CD4-positive, alpha-beta memory T cell (primary cell): Measurements from ENCODE around the gene OR2T2. TPM values are rescaled to one million over a fixed set of nuclear protein-coding genes. Genes with fewer than 3 reads are reported as not detected.
A peak's percentile ranks its signal among the peaks of the same experiment; 100 is the strongest.
"Not testable (repeated sequence)": the region's sequence is repeated elsewhere in the genome, so short reads cannot be mapped to it uniquely, and the experiment has no call there.

Experiments used
- CTCF ChIA-PET: fragments of 350-600 bp; sonication (Branson Sonifier 250); formaldehyde crosslinking; loops from one replicate; lab custom pipeline; 2021; ENCODE audit warnings: inconsistent platforms; ENCODE audit not compliant: partially characterized antibody; lab: Charles Lee
- POLR2A ChIA-PET: fragments of 350-600 bp; sonication (Branson Sonifier 250); formaldehyde crosslinking; loops from one replicate; lab custom pipeline; 2021; ENCODE audit not compliant: partially characterized antibody; lab: Charles Lee
- DNase-seq, 5 donors: peaks; one replicate each; pipeline versions ENCODE4 v3.0.0 to v3.0.0-alpha.2; 2020 to 2022; ENCODE audit warnings: mixed read lengths in 1 of 5
- H3K27ac ChIP-seq: one replicate; pipeline ENCODE4 v1.7.0; 2013; ENCODE audit warnings: low read depth, low read length
- H3K27me3 ChIP-seq: 2 replicates; pipeline ENCODE4 v1.7.0; 2013; ENCODE audit warnings: mild to moderate bottlenecking, low read length, moderate library complexity; ENCODE audit not compliant: insufficient read depth
- H3K36me3 ChIP-seq: 2 replicates; pipeline ENCODE4 v1.7.0; 2013; ENCODE audit warnings: mild to moderate bottlenecking, low read length, moderate library complexity; ENCODE audit not compliant: insufficient read depth
- H3K4me1 ChIP-seq: 2 replicates; pipeline ENCODE4 v1.7.0; 2013; ENCODE audit warnings: mild to moderate bottlenecking, low read length, moderate library complexity; ENCODE audit not compliant: insufficient read depth
- H3K4me3 ChIP-seq, 2 donors: one replicate each; pipeline ENCODE4 v1.7.0; 2013; ENCODE audit warnings: low read length in 2 of 2, mild to moderate bottlenecking in 1 of 2
- H3K9me3 ChIP-seq, 2 donors: one replicate each; pipeline ENCODE4 v1.7.0; 2013; ENCODE audit warnings: low read length in 2 of 2, control low read depth in 1 of 2; ENCODE audit not compliant: control insufficient read depth in 1 of 2
- H3K27ac Mint-ChIP-seq, 7 donors: one replicate each; pipeline ENCODE4 v1.8.0; 2020 to 2021; ENCODE audit warnings: mixed read lengths in 7 of 7, mild to moderate bottlenecking in 6 of 7, inconsistent platforms in 3 of 7, moderate library complexity in 3 of 7
- H3K27me3 Mint-ChIP-seq, 2 donors: one replicate each; pipeline ENCODE4 v1.8.0; 2020 to 2021; ENCODE audit warnings: mixed read lengths in 2 of 2
- H3K36me3 Mint-ChIP-seq, 2 donors: one replicate each; pipeline ENCODE4 v1.8.0; 2020 to 2021; ENCODE audit warnings: mixed read lengths in 2 of 2, inconsistent platforms in 1 of 2, mild to moderate bottlenecking in 1 of 2
- H3K4me1 Mint-ChIP-seq, 4 donors: one replicate each; pipeline ENCODE4 v1.8.0; 2020 to 2021; ENCODE audit warnings: mixed read lengths in 4 of 4, mild to moderate bottlenecking in 1 of 4
- H3K4me3 Mint-ChIP-seq, 8 donors: one replicate each; pipeline ENCODE4 v1.8.0; 2020 to 2021; ENCODE audit warnings: mixed read lengths in 8 of 8, mild to moderate bottlenecking in 7 of 8, moderate library complexity in 6 of 8, inconsistent platforms in 3 of 8
- H3K9me3 Mint-ChIP-seq, 8 donors: one replicate each; pipeline ENCODE4 v1.8.0; 2020 to 2021; ENCODE audit warnings: mixed read lengths in 8 of 8, mild to moderate bottlenecking in 5 of 8, inconsistent platforms in 3 of 8, moderate library complexity in 1 of 8
- intact Hi-C: fragments of 100-400 bp; cut with micrococcal nuclease; formaldehyde crosslinking; loops from one replicate; pipeline ENCODE4 v1.15.1; 2023
- polyA plus RNA-seq, 2 donors: library from polyadenylated mRNA; unstranded; fragments of 300-500 nt; fragmentation: Illumina TruSeq; gene quantifications; one replicate each; pipeline ENCODE4 v1.2.3, GENCODE V29; 2021
- total RNA-seq, 2 experiments: library from RNA; stranded (reverse); gene quantifications; one replicate each; pipeline ENCODE4 v1.2.3, GENCODE V29; 2021

OR2T2 gene
- total and polyA plus RNA-seq, 4 experiments from 2014 or later: not detected

DNA sequence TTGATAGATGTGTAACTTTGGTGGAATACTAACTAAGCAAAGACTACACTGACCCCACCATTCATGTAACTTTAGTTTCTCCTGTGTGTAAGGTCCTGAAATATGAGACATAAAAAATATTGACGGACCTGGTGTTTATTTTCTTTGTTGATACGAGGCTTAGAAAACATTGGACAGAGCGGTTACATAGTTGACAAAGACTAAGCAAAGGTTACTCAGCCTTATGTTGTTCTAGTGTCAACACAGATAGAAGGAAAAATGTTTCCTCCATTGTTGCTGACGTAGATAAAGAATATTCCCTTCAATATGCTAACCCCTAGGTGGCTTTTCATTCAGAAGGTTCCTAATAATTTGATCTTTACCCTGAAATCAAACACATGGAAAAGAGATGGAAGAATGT, 9.6 kb downstream of the OR2T2 start:
- H3K4me1 ChIP-seq, POLR2A ChIA-PET: not testable (repeated sequence)

DNA sequence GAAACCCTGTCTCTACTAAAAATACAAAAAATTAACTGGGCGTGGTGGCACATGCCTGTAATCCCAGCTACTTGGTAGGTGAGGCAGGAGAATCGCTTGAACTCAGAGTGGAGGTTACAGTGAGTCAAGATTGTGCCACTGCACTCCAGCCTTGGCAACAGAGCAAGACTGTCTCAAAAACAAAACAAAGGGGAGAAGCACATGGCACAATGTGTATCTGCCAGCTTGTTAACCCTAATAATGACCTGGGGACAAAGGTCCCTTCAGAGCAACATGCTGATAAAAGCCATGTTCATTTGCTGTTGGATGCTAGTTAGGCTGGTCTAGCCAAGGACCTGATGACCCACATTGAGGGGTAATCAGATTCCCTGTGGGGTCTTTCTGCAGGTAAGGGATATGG, 11.2 kb downstream of the OR2T2 start:
- intact Hi-C loops, H3K27me3 ChIP-seq, CTCF ChIA-PET, H3K9me3 ChIP-seq, H3K27ac Mint-ChIP-seq, H3K27me3 Mint-ChIP-seq, DNase-seq, H3K4me1 ChIP-seq, H3K4me1 Mint-ChIP-seq, H3K9me3 Mint-ChIP-seq, POLR2A ChIA-PET, H3K36me3 Mint-ChIP-seq, H3K27ac ChIP-seq, H3K4me3 ChIP-seq, H3K4me3 Mint-ChIP-seq, H3K36me3 ChIP-seq: not testable (repeated sequence)

More for the DNA sequence above, 9.6 kb downstream of the OR2T2 start:
- H3K27ac Mint-ChIP-seq, CTCF ChIA-PET, H3K36me3 Mint-ChIP-seq, H3K36me3 ChIP-seq, H3K9me3 ChIP-seq, DNase-seq, H3K27me3 Mint-ChIP-seq, intact Hi-C loops, H3K4me3 ChIP-seq, H3K27ac ChIP-seq, H3K4me1 Mint-ChIP-seq, H3K27me3 ChIP-seq, H3K9me3 Mint-ChIP-seq, H3K4me3 Mint-ChIP-seq: not testable (repeated sequence)

DNA sequence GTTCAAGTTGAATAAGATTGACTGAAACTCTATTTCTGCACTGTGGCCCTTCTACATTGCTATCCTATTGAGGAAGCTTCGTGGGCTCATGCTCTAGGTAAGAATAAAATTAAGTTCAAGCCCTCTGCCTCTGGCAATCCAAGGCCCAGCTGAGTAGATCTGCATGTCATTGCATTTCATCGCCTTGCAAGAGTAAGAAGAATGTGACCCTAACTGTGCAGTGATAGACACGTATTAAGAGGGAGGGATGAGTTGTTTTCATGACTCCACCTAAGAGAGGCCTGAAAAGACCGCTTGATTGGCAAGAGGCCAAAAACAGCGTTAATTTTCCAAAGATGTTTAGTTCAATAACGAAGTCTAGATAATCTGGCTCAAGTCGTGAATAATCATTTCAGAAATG, 13.7 kb downstream of the OR2T2 start:
- H3K4me1 Mint-ChIP-seq, POLR2A ChIA-PET, H3K27ac ChIP-seq, H3K27ac Mint-ChIP-seq, H3K9me3 ChIP-seq, H3K27me3 Mint-ChIP-seq, H3K36me3 Mint-ChIP-seq, CTCF ChIA-PET, DNase-seq, H3K4me3 ChIP-seq, H3K27me3 ChIP-seq, H3K4me1 ChIP-seq, H3K36me3 ChIP-seq, H3K4me3 Mint-ChIP-seq, intact Hi-C loops: not testable (repeated sequence)
- peaks cover 0 to 23% (median 0%) of the 10 kb centered on the region in 8 donors for H3K9me3 Mint-ChIP-seq

DNA sequence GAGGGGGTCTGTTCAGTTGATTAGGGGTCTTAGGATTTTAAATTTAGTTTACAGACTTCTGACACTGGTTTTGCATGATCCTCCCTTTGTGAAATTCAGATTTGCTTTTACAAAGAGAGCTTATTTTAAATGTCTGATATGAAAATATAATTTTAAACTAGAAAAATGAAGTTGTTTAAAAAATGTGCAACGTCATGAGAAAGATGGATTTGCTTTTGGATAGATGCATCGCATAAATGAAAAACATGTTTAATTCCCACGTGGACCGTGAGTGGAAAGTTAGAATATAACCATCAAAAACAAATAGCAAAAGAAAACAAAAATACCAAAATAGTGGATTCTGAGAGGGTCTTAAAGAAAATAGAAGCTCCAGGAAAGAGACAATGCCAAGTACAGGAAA, 25.7 kb downstream of the OR2T2 start:
- Histone ChIP-seq H3K27ac (no peak overlapping the region), H3K27me3 (no peaks in the 10 kb centered on the region), H3K9me3 (no peaks in the 10 kb centered on the region), H3K36me3 (no peaks in the 10 kb centered on the region), H3K4me3 (no peak overlapping the region), H3K4me1 (no peaks in the 10 kb centered on the region)
- DNase-seq: no peak
- intact Hi-C loops: no loop called here
- H3K36me3 Mint-ChIP-seq: peaks cover 9% of the 10 kb centered on the region in 2 donors
- POLR2A ChIA-PET: no interaction called here
- CTCF ChIA-PET: no interaction called here
- H3K4me1 Mint-ChIP-seq: peaks cover 0 to 2% (median 0%) of the 10 kb centered on the region in 4 donors
- H3K4me3 Mint-ChIP-seq: no peak overlapping the region
- H3K9me3 Mint-ChIP-seq: peaks cover 0 to 30% (median 10%) of the 10 kb centered on the region in 8 donors
- peak overlapping the region in 1 of 7 donors; percentile 36 for H3K27ac Mint-ChIP-seq
- H3K27me3 Mint-ChIP-seq: peaks cover 0 to 1% of the 10 kb centered on the region in 2 donors

DNA sequence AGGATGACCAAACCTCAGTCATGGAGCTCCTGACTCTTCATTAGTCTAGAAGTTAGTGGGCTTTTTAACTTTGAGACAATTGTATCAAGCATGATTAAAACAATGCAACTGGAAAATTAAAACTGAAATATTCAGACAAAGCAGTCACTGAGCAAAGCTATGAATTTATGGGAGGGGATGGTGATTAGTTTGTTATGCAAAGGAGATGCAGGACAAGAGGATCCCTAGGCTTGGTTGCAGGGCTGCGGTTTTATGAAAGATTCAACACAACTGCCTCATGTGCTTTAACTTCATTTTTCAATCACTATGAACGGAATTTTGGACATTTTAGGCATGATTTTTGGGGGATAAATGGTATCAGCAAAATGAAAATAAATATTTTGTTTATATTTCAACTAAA, 26.7 kb downstream of the OR2T2 start:
- H3K27ac ChIP-seq: not testable (repeated sequence)

DNA sequence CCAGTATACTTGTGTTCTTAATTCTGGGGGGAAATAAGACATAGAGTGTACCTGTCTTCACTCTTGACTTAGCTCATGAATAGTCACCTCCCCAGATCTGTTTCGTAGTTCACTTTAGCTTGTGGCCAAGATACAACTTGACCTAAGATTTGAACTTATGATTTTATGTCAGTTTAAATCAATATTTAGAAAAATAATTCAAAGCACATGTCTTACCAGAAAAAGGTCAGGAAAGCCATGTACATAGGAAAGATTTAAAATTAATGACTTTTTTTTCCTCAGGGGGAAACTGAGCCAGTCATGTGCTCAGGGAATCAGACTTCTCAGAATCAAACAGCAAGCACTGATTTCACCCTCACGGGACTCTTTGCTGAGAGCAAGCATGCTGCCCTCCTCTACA, 27.6 kb downstream of the OR2T2 start, which contains the start of gene OR2T3:
OR2T3 (plus strand) TSS at position 301 of the 400 bp plus-strand sequence; CDS start at position 301, 0 bp downstream.
- H3K4me1 ChIP-seq, H3K9me3 ChIP-seq, H3K4me3 Mint-ChIP-seq, H3K27me3 ChIP-seq, H3K27me3 Mint-ChIP-seq, H3K27ac Mint-ChIP-seq, H3K36me3 ChIP-seq, H3K36me3 Mint-ChIP-seq, H3K4me3 ChIP-seq, POLR2A ChIA-PET, CTCF ChIA-PET, DNase-seq, H3K4me1 Mint-ChIP-seq, H3K27ac ChIP-seq, intact Hi-C loops: not testable (repeated sequence)
- H3K9me3 Mint-ChIP-seq: peaks cover 0 to 16% (median 2%) of the 10 kb centered on the region in 8 donors

More for the DNA sequence above, 26.7 kb downstream of the OR2T2 start:
- H3K36me3 Mint-ChIP-seq, H3K4me3 ChIP-seq, H3K4me3 Mint-ChIP-seq, H3K4me1 Mint-ChIP-seq, H3K4me1 ChIP-seq, DNase-seq, CTCF ChIA-PET, H3K9me3 ChIP-seq, H3K27ac Mint-ChIP-seq, intact Hi-C loops, POLR2A ChIA-PET, H3K27me3 Mint-ChIP-seq, H3K27me3 ChIP-seq, H3K36me3 ChIP-seq: not testable (repeated sequence)
- peaks cover 0 to 24% (median 6%) of the 10 kb centered on the region in 8 donors for H3K9me3 Mint-ChIP-seq

DNA sequence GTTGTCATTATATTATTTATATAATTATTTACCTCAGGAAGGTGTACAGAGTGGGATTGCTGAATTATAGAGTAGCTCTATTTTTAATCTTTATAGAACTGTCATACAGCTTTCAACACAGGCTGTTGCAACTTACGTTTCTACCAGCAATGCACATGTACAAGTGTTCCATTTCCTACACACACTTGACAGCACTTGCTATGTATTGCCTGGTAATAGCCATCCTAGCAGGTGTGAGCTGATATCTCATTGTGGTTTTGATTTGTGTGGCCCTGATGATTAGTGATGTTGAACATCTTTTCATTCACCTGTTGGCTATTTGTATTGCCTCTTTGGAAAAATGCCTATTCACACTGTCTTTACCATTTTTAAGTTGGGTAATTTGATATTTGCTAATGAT, 30.2 kb downstream of the OR2T2 start:
- DNase-seq, H3K36me3 Mint-ChIP-seq, H3K36me3 ChIP-seq, H3K4me3 ChIP-seq, H3K4me3 Mint-ChIP-seq, H3K4me1 ChIP-seq, H3K4me1 Mint-ChIP-seq, intact Hi-C loops, H3K27me3 ChIP-seq, CTCF ChIA-PET, H3K9me3 Mint-ChIP-seq, H3K27ac Mint-ChIP-seq, H3K27ac ChIP-seq, H3K27me3 Mint-ChIP-seq, H3K9me3 ChIP-seq, POLR2A ChIA-PET: not testable (repeated sequence)
